Mesendoderm (in vitro differentiated cells): ENCODE measurements around the gene MBNL2.

ENCODE experiments used
- DNase-seq: peaks from one replicate; pipeline ENCODE4 v3.0.0; 2013
- H2AK5ac ChIP-seq: 2 replicates; pipeline ENCODE4 v1.6.1; 2013; ENCODE audit warnings: low read length, inconsistent platforms
- H2BK120ac ChIP-seq: 2 replicates; pipeline ENCODE4 v1.6.1; 2013; ENCODE audit warnings: low read depth, mild to moderate bottlenecking, low read length, moderate library complexity, mixed read lengths
- H2BK15ac ChIP-seq: replicated peaks from 2 replicates; pipeline ENCODE4 v1.6.1; 2013; ENCODE audit warnings: low read depth, mild to moderate bottlenecking, moderate library complexity
- H2BK5ac ChIP-seq: 2 replicates; pipeline ENCODE4 v1.6.1; 2013; ENCODE audit warnings: low read length, inconsistent platforms
- H3K18ac ChIP-seq: 2 replicates; pipeline ENCODE4 v1.6.1; 2013; ENCODE audit warnings: mild to moderate bottlenecking, low read length, mixed read lengths
- H3K23ac ChIP-seq: one replicate; pipeline ENCODE4 v1.6.1; 2013; ENCODE audit warnings: low read length
- H3K27ac ChIP-seq: 2 replicates; pipeline ENCODE4 v1.5.1; 2013; ENCODE audit warnings: low read depth, mild to moderate bottlenecking, inconsistent platforms, low read length, moderate library complexity
- H3K27me3 ChIP-seq: 2 replicates; pipeline ENCODE4 v1.6.1; 2013; ENCODE audit warnings: low read length, control low read depth, mild to moderate bottlenecking, inconsistent platforms; ENCODE audit not compliant: insufficient read depth, poor library complexity
- H3K36me3 ChIP-seq: 2 replicates; pipeline ENCODE4 v1.6.1; 2013; ENCODE audit warnings: low read length, inconsistent platforms; ENCODE audit not compliant: control insufficient read depth, insufficient read depth
- H3K4ac ChIP-seq: one replicate; pipeline ENCODE4 v1.6.1; 2013; ENCODE audit warnings: low read depth, mild to moderate bottlenecking, low read length, moderate library complexity
- H3K4me1 ChIP-seq: 2 replicates; pipeline ENCODE4 v1.6.1; 2013; ENCODE audit warnings: low read depth, low read length, inconsistent platforms; ENCODE audit not compliant: control insufficient read depth
- H3K4me2 ChIP-seq: 2 replicates; pipeline ENCODE4 v1.6.1; 2013; ENCODE audit warnings: low read length
- H3K4me3 ChIP-seq: 2 replicates; pipeline ENCODE4 v1.5.1; 2013; ENCODE audit warnings: mild to moderate bottlenecking, low read length
- H3K56ac ChIP-seq: one replicate; pipeline ENCODE4 v1.6.1; 2013; ENCODE audit warnings: low read length
- H3K79me1 ChIP-seq: 2 replicates; pipeline ENCODE4 v1.6.1; 2013; ENCODE audit warnings: low read length, inconsistent platforms
- H3K79me2 ChIP-seq: 2 replicates; pipeline ENCODE4 v1.6.1; 2013; ENCODE audit warnings: mild to moderate bottlenecking, low read length; ENCODE audit not compliant: control insufficient read depth, insufficient read depth
- H3K9ac ChIP-seq: 2 replicates; pipeline ENCODE4 v1.6.1; 2013; ENCODE audit warnings: low read length, inconsistent platforms
- H4K5ac ChIP-seq: one replicate; pipeline ENCODE4 v1.6.1; 2013; ENCODE audit warnings: low read length
- H4K8ac ChIP-seq: one replicate; pipeline ENCODE4 v1.6.1; 2013; ENCODE audit warnings: low read depth, mild to moderate bottlenecking, control low read depth, low read length, moderate library complexity
- WGBS: extraction: QIAGEN DNeasy Blood & Tissue Kit; methylation state at CpG from one replicate; pipeline ENCODE4 v1.1.7; 2013; ENCODE audit warnings: low lambda C conversion rate, missing lambda C conversion rate; ENCODE audit not compliant: insufficient coverage; ENCODE audit errors: extremely low coverage; 5-methylcytosine and 5-hydroxymethylcytosine counted together

MBNL2 gene

DNA sequence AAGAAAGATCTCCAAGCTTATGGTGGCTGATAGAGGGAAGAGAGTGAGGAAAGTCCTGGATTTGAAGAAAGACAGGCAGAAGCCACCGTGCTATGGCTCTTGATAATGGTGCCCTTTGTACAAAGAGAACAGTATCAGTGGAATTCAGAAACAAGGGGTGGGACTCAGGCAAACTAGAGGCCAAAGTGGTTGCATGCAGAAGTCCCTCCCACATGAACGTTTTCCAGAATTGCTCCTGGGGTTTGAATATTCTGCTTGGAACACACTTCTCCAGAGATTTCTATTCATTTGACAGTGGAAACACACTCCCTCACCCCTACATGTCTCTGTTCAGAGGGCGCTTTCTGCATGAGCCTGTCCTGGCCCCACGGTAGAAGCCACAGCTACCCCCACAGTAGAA is 10.1 kb upstream of the MBNL2 start:
- Histone ChIP-seq H3K27ac (no peak overlapping the region), H2BK5ac (no peak overlapping the region), H3K18ac (no peak overlapping the region), H2BK120ac (no peak overlapping the region), H3K56ac (no peak overlapping the region), H3K4ac (no peak overlapping the region), H3K36me3 (no peaks in the 10 kb centered on the region), H2BK15ac (peak overlapping the region; percentile 64), H3K4me2 (no peak overlapping the region), H3K27me3 (no peaks in the 10 kb centered on the region), H3K23ac (no peak overlapping the region), H3K79me1 (no peaks in the 10 kb centered on the region), H4K5ac (no peak overlapping the region), H2AK5ac (no peak overlapping the region), H3K9ac (no peak overlapping the region), H3K79me2 (no peaks in the 10 kb centered on the region), H4K8ac (no peak overlapping the region), H3K4me1 (no peaks in the 10 kb centered on the region), H3K4me3 (no peak overlapping the region)
- no CpG with 5 or more reads among the region's 4 CpGs for WGBS
- no peak for DNase-seq

DNA sequence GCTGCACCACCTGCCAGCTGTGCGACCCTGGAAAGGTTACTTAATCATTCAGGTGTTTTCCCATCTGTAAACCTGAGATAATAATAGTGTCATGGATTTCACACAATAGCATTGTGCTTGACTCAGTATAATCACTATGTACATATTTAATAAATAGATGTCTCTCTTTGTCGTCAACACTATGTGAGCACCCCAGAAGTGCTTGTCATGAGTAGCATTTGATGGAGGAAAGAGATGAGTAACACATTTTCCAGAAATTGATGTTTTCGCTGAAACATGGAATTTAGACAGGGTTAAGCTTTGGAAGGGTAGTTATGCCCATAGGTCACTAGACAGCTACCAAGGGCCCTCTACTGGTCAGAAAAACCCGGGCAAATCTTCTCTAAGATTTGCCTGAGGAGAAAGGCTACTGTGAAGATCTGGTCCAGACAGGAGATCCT is 9.5 kb upstream of the MBNL2 start:
- Histone ChIP-seq H2BK15ac (peak overlapping the region; percentile 64), H3K9ac (no peak overlapping the region), H3K4me2 (no peak overlapping the region), H4K5ac (no peak overlapping the region), H2AK5ac (no peak overlapping the region), H2BK120ac (no peak overlapping the region), H3K56ac (no peak overlapping the region), H3K79me2 (no peaks in the 10 kb centered on the region), H3K79me1 (no peaks in the 10 kb centered on the region), H3K27ac (no peak overlapping the region), H3K4me1 (no peaks in the 10 kb centered on the region), H2BK5ac (no peak overlapping the region), H3K4ac (no peak overlapping the region), H3K18ac (no peak overlapping the region), H3K27me3 (no peaks in the 10 kb centered on the region), H3K23ac (no peak overlapping the region), H3K36me3 (no peaks in the 10 kb centered on the region), H4K8ac (no peak overlapping the region), H3K4me3 (no peak overlapping the region)
- DNase-seq: peak; percentile 66
- no CpG with 5 or more reads among the region's 4 CpGs for WGBS

DNA sequence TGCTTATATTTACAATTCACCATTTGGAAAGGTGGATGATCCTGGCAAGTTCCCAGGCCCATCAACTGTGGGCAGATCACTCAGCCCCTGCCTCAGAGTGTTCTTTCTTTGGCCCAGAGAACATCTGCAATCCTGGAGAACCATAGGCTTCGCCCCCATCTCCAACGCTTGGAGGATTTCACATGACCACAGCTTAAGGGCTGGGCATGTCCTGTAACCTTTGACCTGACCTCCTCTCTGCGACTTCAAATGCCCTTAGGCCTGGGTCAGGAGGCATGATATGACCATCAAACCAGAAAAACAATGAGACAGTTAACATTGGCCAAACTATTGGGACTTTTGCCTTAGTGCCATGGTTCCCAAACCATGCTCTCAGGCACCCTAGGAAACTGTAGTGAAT is 7.2 kb upstream of the MBNL2 start:
- no peaks in the 10 kb centered on the region for H3K79me1 ChIP-seq
- no peaks in the 10 kb centered on the region for H3K79me2 ChIP-seq
- no peak for DNase-seq
- no peak overlapping the region for H2BK15ac ChIP-seq
- H3K4me1 ChIP-seq: no peaks in the 10 kb centered on the region
- no peak overlapping the region for H3K4me3 ChIP-seq
- H3K27ac ChIP-seq: no peak overlapping the region
- H3K27me3 ChIP-seq: no peaks in the 10 kb centered on the region
- no peak overlapping the region for H3K9ac ChIP-seq
- H3K23ac ChIP-seq: no peak overlapping the region
- no peak overlapping the region for H3K18ac ChIP-seq
- no peak overlapping the region for H4K8ac ChIP-seq
- H2BK5ac ChIP-seq: no peak overlapping the region
- no peak overlapping the region for H3K56ac ChIP-seq
- H2BK120ac ChIP-seq: no peak overlapping the region
- no peak overlapping the region for H3K4ac ChIP-seq
- H2AK5ac ChIP-seq: no peak overlapping the region
- no peaks in the 10 kb centered on the region for H3K36me3 ChIP-seq
- no peak overlapping the region for H3K4me2 ChIP-seq
- no CpG with 5 or more reads among the region's 3 CpGs for WGBS
- no peak overlapping the region for H4K5ac ChIP-seq

DNA sequence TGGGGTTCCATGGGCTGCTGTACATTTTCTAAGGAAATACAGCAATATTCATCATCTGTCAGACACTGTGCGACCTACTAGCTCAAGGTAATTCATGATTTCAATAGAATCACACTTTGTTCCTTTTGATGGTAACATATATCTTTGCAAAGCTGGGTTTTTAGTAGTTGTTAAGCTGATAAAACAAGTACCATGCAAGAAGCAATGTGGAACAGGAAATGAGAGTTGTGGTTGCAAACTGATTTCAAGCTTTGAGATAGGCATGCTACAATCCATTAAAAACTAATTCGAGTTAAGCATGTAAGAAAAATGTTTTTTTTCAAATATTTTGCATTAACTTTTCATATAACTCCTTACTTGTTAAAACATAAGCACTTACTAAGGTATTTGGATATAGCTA is 6.8 kb upstream of the MBNL2 start:
- no peaks in the 10 kb centered on the region for H3K4me1 ChIP-seq
- no peak for DNase-seq
- H3K4me2 ChIP-seq: no peak overlapping the region
- H3K27me3 ChIP-seq: no peaks in the 10 kb centered on the region
- H3K9ac ChIP-seq: no peak overlapping the region
- no peak overlapping the region for H4K5ac ChIP-seq
- H2AK5ac ChIP-seq: no peak overlapping the region
- H3K18ac ChIP-seq: no peak overlapping the region
- no peak overlapping the region for H3K23ac ChIP-seq
- H2BK120ac ChIP-seq: no peak overlapping the region
- H2BK5ac ChIP-seq: no peak overlapping the region
- H3K27ac ChIP-seq: no peak overlapping the region
- H3K79me1 ChIP-seq: no peaks in the 10 kb centered on the region
- WGBS: no CpG with 5 or more reads among the region's 2 CpGs
- H4K8ac ChIP-seq: no peak overlapping the region
- no peaks in the 10 kb centered on the region for H3K36me3 ChIP-seq
- H3K56ac ChIP-seq: no peak overlapping the region
- H3K4ac ChIP-seq: no peak overlapping the region
- no peak overlapping the region for H2BK15ac ChIP-seq
- H3K4me3 ChIP-seq: no peak overlapping the region
- H3K79me2 ChIP-seq: no peaks in the 10 kb centered on the region

DNA sequence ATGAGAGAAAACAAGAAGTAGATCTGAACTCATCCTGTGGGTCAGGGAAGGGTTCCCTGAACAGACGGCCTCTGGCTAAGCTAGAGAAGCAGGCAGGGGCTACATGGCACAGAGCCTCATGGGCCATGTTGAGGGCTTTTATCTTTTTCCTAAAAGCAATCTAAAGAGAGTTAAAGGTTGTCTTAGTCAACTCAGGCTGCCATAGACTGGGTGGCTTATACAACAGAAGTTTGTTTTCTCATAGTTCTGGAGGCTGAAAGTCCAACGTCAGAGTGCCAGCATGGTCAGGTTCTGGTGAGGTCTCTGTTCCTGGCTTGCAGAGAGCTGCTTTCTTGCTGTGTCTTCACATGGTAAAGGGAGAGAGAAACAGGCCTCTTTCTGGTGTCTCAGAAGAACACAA is 2.9 kb upstream of the MBNL2 start:
- no peak overlapping the region for H3K27ac ChIP-seq
- H4K5ac ChIP-seq: no peak overlapping the region
- H3K9ac ChIP-seq: no peak overlapping the region
- no peak overlapping the region for H3K56ac ChIP-seq
- H2BK120ac ChIP-seq: no peak overlapping the region
- H2BK15ac ChIP-seq: no peak overlapping the region
- H3K4me2 ChIP-seq: no peak overlapping the region
- DNase-seq: no peak
- H3K4me1 ChIP-seq: no peaks in the 10 kb centered on the region
- H2AK5ac ChIP-seq: no peak overlapping the region
- H3K4me3 ChIP-seq: no peak overlapping the region
- no peaks in the 10 kb centered on the region for H3K27me3 ChIP-seq
- no CpG with 5 or more reads among the region's 2 CpGs for WGBS
- no peak overlapping the region for H4K8ac ChIP-seq
- no peaks in the 10 kb centered on the region for H3K79me1 ChIP-seq
- H3K23ac ChIP-seq: no peak overlapping the region
- H3K36me3 ChIP-seq: no peaks in the 10 kb centered on the region
- no peak overlapping the region for H3K18ac ChIP-seq
- H3K79me2 ChIP-seq: no peaks in the 10 kb centered on the region
- H3K4ac ChIP-seq: no peak overlapping the region
- no peak overlapping the region for H2BK5ac ChIP-seq

DNA sequence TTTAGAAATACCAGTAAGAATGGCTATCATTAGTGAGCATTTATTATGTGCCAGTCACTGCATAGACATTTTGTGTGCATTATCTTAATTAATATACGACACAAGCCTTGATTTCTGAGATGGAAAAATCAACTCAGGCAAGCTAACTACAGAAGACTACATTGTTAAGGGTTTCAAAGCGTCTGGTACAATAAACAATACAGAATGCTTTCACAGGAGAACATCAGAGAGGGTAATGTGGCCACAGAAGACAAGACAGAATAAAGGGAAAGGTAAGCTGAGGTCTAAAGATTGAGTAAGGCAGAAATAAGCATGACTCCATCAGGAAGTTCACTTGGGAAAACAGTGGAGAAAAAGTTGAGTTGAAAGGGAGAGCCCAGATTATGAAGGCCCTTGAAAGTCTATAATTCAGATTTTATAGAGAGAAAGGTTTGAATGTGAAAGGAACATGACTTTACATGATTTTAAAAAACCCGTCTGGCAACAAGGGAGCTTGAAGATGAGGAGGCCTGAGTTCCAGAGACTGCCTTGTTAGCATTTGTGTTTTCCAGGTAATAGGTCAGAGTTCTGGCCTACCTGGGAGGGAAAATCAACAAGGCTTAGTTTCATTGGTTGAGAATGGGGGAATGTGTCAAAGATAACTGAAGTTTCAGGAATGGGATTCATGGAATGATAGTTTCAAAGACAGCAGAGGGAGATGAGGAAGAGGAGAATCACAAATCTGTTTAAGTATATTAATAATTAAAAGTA is 1.8 kb upstream of the MBNL2 start:
- no peak overlapping the region for H3K23ac ChIP-seq
- no peak overlapping the region for H3K4ac ChIP-seq
- H3K27ac ChIP-seq: no peak overlapping the region
- H3K56ac ChIP-seq: no peak overlapping the region
- H3K36me3 ChIP-seq: no peaks in the 10 kb centered on the region
- no peak overlapping the region for H4K8ac ChIP-seq
- H3K79me2 ChIP-seq: no peaks in the 10 kb centered on the region
- no peaks in the 10 kb centered on the region for H3K4me1 ChIP-seq
- H3K4me3 ChIP-seq: no peak overlapping the region
- no peak overlapping the region for H2BK15ac ChIP-seq
- WGBS: no CpG with 5 or more reads among the region's 3 CpGs
- no peak overlapping the region for H2BK120ac ChIP-seq
- H3K79me1 ChIP-seq: no peaks in the 10 kb centered on the region
- H2AK5ac ChIP-seq: no peak overlapping the region
- H3K9ac ChIP-seq: no peak overlapping the region
- H3K27me3 ChIP-seq: peaks cover under 1% of the 10 kb centered on the region
- no peak overlapping the region for H2BK5ac ChIP-seq
- no peak overlapping the region for H3K4me2 ChIP-seq
- no peak overlapping the region for H4K5ac ChIP-seq
- H3K18ac ChIP-seq: no peak overlapping the region
- no peak for DNase-seq
